Upper lobe of left lung (tissue), 6 donors: ENCODE results near the gene SOX12. TPM values are rescaled to one million over a fixed set of nuclear protein-coding genes. Genes with fewer than 3 reads are reported as not detected.

Experiments
- ATAC-seq, 2 donors: fragments of 200-7000 bp; cut with Tn5 transposase; one replicate each; pipeline ENCODE4 v1.9.1; 2022; ENCODE audit warnings: mild to moderate bottlenecking in 2 of 2, moderate library complexity in 2 of 2; ENCODE audit not compliant: low FRiP score in 2 of 2
- DNase-seq, 2 donors: peaks; one replicate each; pipeline ENCODE4 v3.0.0-alpha.2; 2019 to 2020
- H3K27ac ChIP-seq, 4 donors: fragments of 200-600 bp; sonication (generic); one replicate each; pipeline ENCODE4 v1.5.1; 2016 to 2019
- H3K27me3 ChIP-seq, 4 donors: fragments of 200-600 bp; sonication (generic); one replicate each; pipeline ENCODE4 v1.5.1; 2017 to 2019
- H3K36me3 ChIP-seq, 4 donors: fragments of 200-600 bp; sonication (generic); one replicate each; pipeline ENCODE4 v1.5.1; 2016 to 2019
- H3K4me1 ChIP-seq, 4 donors: fragments of 200-600 bp; sonication (generic); one replicate each; pipeline ENCODE4 v1.5.1; 2018 to 2019
- H3K4me3 ChIP-seq, 4 donors: fragments of 200-600 bp; sonication (generic); one replicate each; pipeline ENCODE4 v1.5.1; 2017 to 2019; ENCODE audit warnings: mild to moderate bottlenecking in 2 of 4, moderate library complexity in 1 of 4
- H3K9me3 ChIP-seq, 4 donors: fragments of 200-600 bp; sonication (generic); one replicate each; pipeline ENCODE4 v1.5.1; 2018 to 2019
- EP300 ChIP-seq, 4 donors: sonication (generic); formaldehyde crosslinking; IDR thresholded peaks; one replicate each; pipeline ENCODE4 v1.5.1; 2017; ENCODE audit warnings: antibody characterized with exemption in 4 of 4, control low read depth in 2 of 4
- POLR2A ChIP-seq, 4 donors: fragments of 450-650 bp; IDR thresholded peaks; one replicate each; pipeline ENCODE4 v1.5.1; 2016 to 2017; ENCODE audit warnings: antibody characterized with exemption in 4 of 4, mild to moderate bottlenecking in 2 of 4
- POLR2AphosphoS5 ChIP-seq, 2 donors: sonication (generic); formaldehyde crosslinking; IDR thresholded peaks; one replicate each; pipeline ENCODE4 v1.5.1; 2017; ENCODE audit warnings: antibody characterized with exemption in 2 of 2
- WGBS, 2 donors: methylation state at CpG; one replicate each; pipeline ENCODE4 v1.1.5; 2017 to 2018; 5-methylcytosine and 5-hydroxymethylcytosine counted together
- total RNA-seq, 6 donors: library from RNA; depleted of rRNA in 4 of 6; stranded (reverse); fragments of >200 nt in 4 of 6; gene quantifications; one replicate each; pipeline versions ENCODE4 v1.1.0 to v1.2.1, GENCODE V29; 2016 to 2021
- TF ChIP-seq, protein P1 (sequence below), 6 experiments: fragments of 450-650 bp in 4 of 6; fragments of 200-600 bp in 2 of 6; sonication (generic) in 2 of 6; IDR thresholded peaks; one replicate each; pipeline ENCODE4 v1.5.1; 2016 to 2019; ENCODE audit warnings: antibody characterized with exemption in 6 of 6
- donor health status: DM: no; HTN: no; CAD: no; lungs with moderate emphysema.
- donor health status: DM: no; HTN: yes; CAD: no; lungs with severe emphysema.

Gene SOX12
- total RNA-seq, 6 donors from 2014 or later, result 3.8 to 13.5 (median 7.6) TPM

DNA sequence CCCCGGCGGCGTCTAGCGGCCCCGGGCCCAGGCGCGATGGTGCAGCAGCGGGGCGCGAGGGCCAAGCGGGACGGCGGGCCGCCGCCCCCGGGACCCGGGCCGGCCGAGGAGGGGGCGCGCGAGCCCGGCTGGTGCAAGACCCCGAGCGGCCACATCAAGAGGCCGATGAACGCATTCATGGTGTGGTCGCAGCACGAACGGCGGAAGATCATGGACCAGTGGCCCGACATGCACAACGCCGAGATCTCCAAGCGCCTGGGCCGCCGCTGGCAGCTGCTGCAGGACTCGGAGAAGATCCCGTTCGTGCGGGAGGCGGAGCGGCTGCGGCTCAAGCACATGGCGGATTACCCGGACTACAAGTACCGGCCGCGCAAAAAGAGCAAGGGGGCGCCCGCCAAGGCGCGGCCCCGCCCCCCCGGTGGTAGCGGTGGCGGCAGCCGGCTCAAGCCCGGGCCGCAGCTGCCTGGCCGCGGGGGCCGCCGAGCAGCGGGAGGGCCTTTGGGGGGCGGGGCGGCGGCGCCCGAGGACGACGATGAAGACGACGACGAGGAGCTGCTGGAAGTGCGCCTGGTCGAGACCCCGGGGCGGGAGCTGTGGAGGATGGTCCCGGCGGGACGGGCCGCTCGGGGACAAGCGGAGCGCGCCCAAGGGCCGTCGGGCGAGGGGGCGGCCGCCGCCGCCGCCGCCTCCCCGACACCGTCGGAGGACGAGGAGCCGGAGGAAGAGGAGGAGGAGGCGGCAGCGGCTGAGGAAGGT is 715 bp downstream of the SOX12 start:
- TF ChIP-seq, protein P1, sequence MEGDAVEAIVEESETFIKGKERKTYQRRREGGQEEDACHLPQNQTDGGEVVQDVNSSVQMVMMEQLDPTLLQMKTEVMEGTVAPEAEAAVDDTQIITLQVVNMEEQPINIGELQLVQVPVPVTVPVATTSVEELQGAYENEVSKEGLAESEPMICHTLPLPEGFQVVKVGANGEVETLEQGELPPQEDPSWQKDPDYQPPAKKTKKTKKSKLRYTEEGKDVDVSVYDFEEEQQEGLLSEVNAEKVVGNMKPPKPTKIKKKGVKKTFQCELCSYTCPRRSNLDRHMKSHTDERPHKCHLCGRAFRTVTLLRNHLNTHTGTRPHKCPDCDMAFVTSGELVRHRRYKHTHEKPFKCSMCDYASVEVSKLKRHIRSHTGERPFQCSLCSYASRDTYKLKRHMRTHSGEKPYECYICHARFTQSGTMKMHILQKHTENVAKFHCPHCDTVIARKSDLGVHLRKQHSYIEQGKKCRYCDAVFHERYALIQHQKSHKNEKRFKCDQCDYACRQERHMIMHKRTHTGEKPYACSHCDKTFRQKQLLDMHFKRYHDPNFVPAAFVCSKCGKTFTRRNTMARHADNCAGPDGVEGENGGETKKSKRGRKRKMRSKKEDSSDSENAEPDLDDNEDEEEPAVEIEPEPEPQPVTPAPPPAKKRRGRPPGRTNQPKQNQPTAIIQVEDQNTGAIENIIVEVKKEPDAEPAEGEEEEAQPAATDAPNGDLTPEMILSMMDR (IDR thresholded peaks at IDR 0.05), result no peak
- TF ChIP-seq POLR2A (IDR thresholded peaks at IDR 0.05) (no peak), EP300 (IDR thresholded peaks at IDR 0.05) (no peak), POLR2AphosphoS5 (IDR thresholded peaks at IDR 0.05) (no peak)
- DNase-seq, result peak; percentile 53 to 93
- H3K9me3 ChIP-seq, result no peaks in the 10 kb centered on the region
- H3K27me3 ChIP-seq, result peaks cover 0 to 5% (median 0%) of the 10 kb centered on the region in 4 donors
- H3K4me1 ChIP-seq, result peaks cover 30 to 66% (median 39%) of the 10 kb centered on the region in 4 donors
- H3K27ac ChIP-seq, result peak overlapping the region; percentile 78 to 96 (median 90)
- H3K36me3 ChIP-seq, result no peaks in the 10 kb centered on the region
- ATAC-seq, result peak in 1 of 2 donors; percentile 16
- 1 to 2% methylated on average over 19 to 31 of the region's 103 CpGs for WGBS, 2 donors
- H3K4me3 ChIP-seq, result peak overlapping the region; percentile 62 to 94 (median 89)

- ATAC-seq (no peak), DNase-seq (peak in 1 of 2 donors; percentile 89)
- WGBS, 2 donors, result 0% methylated on average over 1 to 5 of the region's 38 CpGs
- Histone ChIP-seq H3K4me1 (peaks cover 30 to 66% (median 39%) of the 10 kb centered on the region in 4 donors), H3K4me3 (peak overlapping the region; percentile 62 to 94 (median 89)), H3K9me3 (no peaks in the 10 kb centered on the region), H3K27me3 (peaks cover 0 to 5% (median 0%) of the 10 kb centered on the region in 4 donors), H3K27ac (peak overlapping the region; percentile 78 to 96 (median 90)), H3K36me3 (no peaks in the 10 kb centered on the region)
- TF ChIP-seq, protein P1 (IDR thresholded peaks at IDR 0.05), result no peak
- TF ChIP-seq POLR2A (IDR thresholded peaks at IDR 0.05) (no peak), POLR2AphosphoS5 (IDR thresholded peaks at IDR 0.05) (no peak), EP300 (IDR thresholded peaks at IDR 0.05) (no peak)
These were observed 1.4 kb downstream of the SOX12 start for GRCh38 chr20:326645-327185.

- peak; percentile 85 to 95 for DNase-seq
- Histone ChIP-seq H3K27ac (peak overlapping the region; percentile 57 to 96 (median 78)), H3K4me1 (peaks cover 30 to 66% (median 39%) of the 10 kb centered on the region in 4 donors), H3K9me3 (no peaks in the 10 kb centered on the region), H3K4me3 (peak overlapping the region; percentile 41 to 94 (median 89)), H3K36me3 (no peaks in the 10 kb centered on the region), H3K27me3 (peaks cover 0 to 5% (median 0%) of the 10 kb centered on the region in 4 donors)
- TF ChIP-seq POLR2AphosphoS5 (IDR thresholded peaks at IDR 0.05) (peak in 1 of 2 donors; percentile 40), EP300 (IDR thresholded peaks at IDR 0.05) (no peak), POLR2A (IDR thresholded peaks at IDR 0.05) (no peak)
- TF ChIP-seq, protein P1 (IDR thresholded peaks at IDR 0.05), result no peak
- ATAC-seq, result peak; percentile 46 to 71
- 11 to 25% methylated on average over 9 to 22 of the region's 47 CpGs for WGBS, 2 donors
These were observed 2.1 kb downstream of the SOX12 start for GRCh38 chr20:327186-328026.

DNA sequence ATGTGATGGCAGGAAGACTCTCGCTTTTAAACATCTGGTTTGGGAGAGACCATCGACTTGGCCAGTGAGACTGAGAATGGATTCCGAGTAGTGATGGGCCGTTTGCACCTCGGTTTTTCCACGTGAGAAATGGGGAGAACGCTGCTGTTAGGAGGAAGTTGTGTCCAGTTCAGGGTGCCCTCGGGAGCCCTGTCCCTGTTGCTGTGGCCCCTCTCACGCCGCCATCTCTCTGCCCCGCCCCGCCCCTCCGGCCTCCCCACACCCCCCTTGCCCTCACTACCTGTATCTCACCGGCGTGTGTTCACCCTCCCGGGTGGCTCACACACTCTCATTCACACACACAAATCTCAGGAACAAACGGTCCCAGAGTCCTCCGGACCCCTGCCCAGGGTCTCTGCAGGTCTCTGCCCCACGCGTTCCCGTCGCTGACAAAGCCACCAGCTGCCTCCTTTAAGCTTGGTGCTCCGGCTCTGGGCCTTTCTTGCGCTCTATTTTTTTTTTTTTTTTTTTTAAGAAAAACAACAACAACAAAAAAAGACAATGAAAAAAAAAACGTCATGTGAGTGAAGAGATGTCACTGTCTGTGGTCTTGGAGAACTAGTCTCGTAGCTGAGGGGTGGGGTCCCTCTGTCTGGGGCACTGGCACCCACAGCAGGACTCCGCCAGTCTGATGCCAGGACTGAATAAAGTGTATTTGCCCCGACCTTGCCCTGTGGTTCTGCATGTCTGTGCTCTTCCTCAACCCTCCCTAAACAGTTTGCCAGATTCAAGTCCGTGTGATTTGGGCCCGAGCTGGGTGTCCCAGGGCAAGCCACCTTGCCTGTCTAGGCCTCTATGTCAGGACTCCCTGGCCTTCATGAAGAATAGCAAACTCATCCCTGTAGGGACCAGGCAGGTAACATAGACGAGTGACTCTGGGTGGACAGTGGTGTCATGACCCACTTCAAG is 2.9 kb downstream of the SOX12 start:
- H3K27me3 ChIP-seq, result peaks cover 0 to 5% (median 0%) of the 10 kb centered on the region in 4 donors
- H3K4me3 ChIP-seq, result peak overlapping the region in 3 of 4 donors; percentile 84 to 94 (median 94)
- WGBS, 2 donors, result 60 to 71% methylated on average over 31 of the region's 31 CpGs
- no peaks in the 10 kb centered on the region for H3K9me3 ChIP-seq
- ATAC-seq (no peak), DNase-seq (peak in 1 of 2 donors; percentile 50)
- peaks cover 30 to 65% (median 39%) of the 10 kb centered on the region in 4 donors for H3K4me1 ChIP-seq
- no peak for TF ChIP-seq EP300 (IDR thresholded peaks at IDR 0.05)
- TF ChIP-seq POLR2AphosphoS5 (IDR thresholded peaks at IDR 0.05), result no peak
- no peak for TF ChIP-seq POLR2A (IDR thresholded peaks at IDR 0.05)
- TF ChIP-seq, protein P1 (IDR thresholded peaks at IDR 0.05), result no peak
- peak overlapping the region; percentile 57 to 96 (median 78) for H3K27ac ChIP-seq
- no peaks in the 10 kb centered on the region for H3K36me3 ChIP-seq
